ENCODE data around the gene ZYG11A. TPM values are rescaled to one million over a fixed set of nuclear protein-coding genes. Genes with fewer than 3 reads are reported as not detected.
"Not testable (repeated sequence)": the region's sequence is repeated elsewhere in the genome, so short reads cannot be mapped to it uniquely, and the experiment has no call there.

The ZYG11A gene
- total RNA-seq, 4 donors from 2014 or later, result not detected

- no peaks in the 10 kb centered on the region for H3K9me3 ChIP-seq
- no peak for TF ChIP-seq POLR2A (IDR thresholded peaks at IDR 0.05)
- TF ChIP-seq POLR2AphosphoS5 (IDR thresholded peaks at IDR 0.05), result no peak
- H3K36me3 ChIP-seq, result peaks cover 2 to 93% of the 10 kb centered on the region in 2 donors
- no peak overlapping the region for H3K27ac ChIP-seq
- WGBS, 2 donors (ENCODE audit: low coverage in 1 of 2), result 92 to 100% methylated on average over 1 to 2 of the region's 2 CpGs
- H3K4me3 ChIP-seq, result no peak overlapping the region
- no peak for ATAC-seq
- no peaks in the 10 kb centered on the region for H3K4me1 ChIP-seq
- no peaks in the 10 kb centered on the region for H3K27me3 ChIP-seq
Measured at GRCh38 chr1:52814465-52814864, 28.1 kb upstream of the ZYG11A start.

GRCh38 chr1:52820830-52821229, 21.7 kb upstream of the ZYG11A start:
- WGBS, 2 donors (ENCODE audit: low coverage in 1 of 2), result 91 to 96% methylated on average over 4 to 5 of the region's 5 CpGs
- H3K4me1 ChIP-seq, H3K27ac ChIP-seq, H3K9me3 ChIP-seq, H3K4me3 ChIP-seq, ATAC-seq, H3K27me3 ChIP-seq: not testable (repeated sequence)
- peaks cover 2 to 79% of the 10 kb centered on the region in 2 donors for H3K36me3 ChIP-seq

- 7 to 17% methylated on average over 1 of the region's 1 CpG for WGBS, 2 donors (ENCODE audit: low coverage in 1 of 2)
- no peaks in the 10 kb centered on the region for H3K4me1 ChIP-seq
Measured at GRCh38 chr1:52825868-52826267, 16.7 kb upstream of the ZYG11A start.

GRCh38 chr1:52834798-52835197, 7.8 kb upstream of the ZYG11A start:
- no peak for ATAC-seq
- 82 to 92% methylated on average over 2 to 3 of the region's 3 CpGs for WGBS, 2 donors (ENCODE audit: low coverage in 1 of 2)
- H3K36me3 ChIP-seq, result no peaks in the 10 kb centered on the region

More at GRCh38 chr1:52825868-52826267, 16.7 kb upstream of the ZYG11A start:
- no peak for ATAC-seq
- H3K27me3 ChIP-seq, result no peaks in the 10 kb centered on the region
- H3K36me3 ChIP-seq, result peaks cover 0 to 37% of the 10 kb centered on the region in 2 donors
- H3K4me3 ChIP-seq, result no peak overlapping the region
- peak in 1 of 4 experiments; percentile 8 for TF ChIP-seq CTCF (IDR thresholded peaks at IDR 0.05)
- TF ChIP-seq POLR2A (IDR thresholded peaks at IDR 0.05), result no peak
- H3K27ac ChIP-seq, result no peak overlapping the region
- H3K9me3 ChIP-seq, result no peaks in the 10 kb centered on the region

GRCh38 chr1:52836035-52836434, 6.5 kb upstream of the ZYG11A start:
- 53% methylated on average over 3 of the region's 3 CpGs for WGBS, 2 donors (ENCODE audit: low coverage in 1 of 2)
- H3K27me3 ChIP-seq, result peaks cover 34% of the 10 kb centered on the region
- no peak for ATAC-seq

More at GRCh38 chr1:52834798-52835197, 7.8 kb upstream of the ZYG11A start:
- no peaks in the 10 kb centered on the region for H3K9me3 ChIP-seq
- H3K4me1 ChIP-seq, result no peaks in the 10 kb centered on the region
- no peak overlapping the region for H3K4me3 ChIP-seq
- peaks cover 29% of the 10 kb centered on the region for H3K27me3 ChIP-seq
- TF ChIP-seq EP300 (IDR thresholded peaks at IDR 0.05) (no peak), CTCF (IDR thresholded peaks at IDR 0.05) (no peak), POLR2A (IDR thresholded peaks at IDR 0.05) (no peak), POLR2AphosphoS5 (IDR thresholded peaks at IDR 0.05) (no peak)
- no peak overlapping the region for H3K27ac ChIP-seq

GRCh38 chr1:52839175-52839574, 3.4 kb upstream of the ZYG11A start:
- not testable (repeated sequence) for H3K9me3 ChIP-seq, H3K4me3 ChIP-seq, ATAC-seq, H3K27ac ChIP-seq, H3K36me3 ChIP-seq
- peaks cover 61% of the 10 kb centered on the region for H3K27me3 ChIP-seq
- H3K4me1 ChIP-seq, result peaks cover 0 to 14% (median 7%) of the 10 kb centered on the region in 3 donors
- 79 to 92% methylated on average over 3 to 10 of the region's 10 CpGs for WGBS, 2 donors (ENCODE audit: low coverage in 1 of 2)

More at GRCh38 chr1:52836035-52836434, 6.5 kb upstream of the ZYG11A start:
- no peaks in the 10 kb centered on the region for H3K36me3 ChIP-seq
- H3K4me1 ChIP-seq, result no peaks in the 10 kb centered on the region
- TF ChIP-seq CTCF (IDR thresholded peaks at IDR 0.05), result no peak
- TF ChIP-seq POLR2AphosphoS5 (IDR thresholded peaks at IDR 0.05), result no peak
- no peak for TF ChIP-seq POLR2A (IDR thresholded peaks at IDR 0.05)
- no peak for TF ChIP-seq EP300 (IDR thresholded peaks at IDR 0.05)
- H3K9me3 ChIP-seq, result no peaks in the 10 kb centered on the region
- H3K4me3 ChIP-seq, result no peak overlapping the region
- H3K27ac ChIP-seq, result no peak overlapping the region

GRCh38 chr1:52845119-52845518, 2.6 kb downstream of the ZYG11A start:
- not testable (repeated sequence) for H3K9me3 ChIP-seq
- peaks cover 88% of the 10 kb centered on the region for H3K27me3 ChIP-seq

More at GRCh38 chr1:52845119-52845518, 2.6 kb downstream of the ZYG11A start:
- not testable (repeated sequence) for H3K27ac ChIP-seq, ATAC-seq, H3K36me3 ChIP-seq, H3K4me3 ChIP-seq
- 87 to 88% methylated on average over 2 to 3 of the region's 6 CpGs for WGBS, 2 donors (ENCODE audit: low coverage in 1 of 2)
- H3K4me1 ChIP-seq, result peaks cover 0 to 14% (median 7%) of the 10 kb centered on the region in 3 donors
